ENCODE results near the gene USP28.

The USP28 gene

DNA sequence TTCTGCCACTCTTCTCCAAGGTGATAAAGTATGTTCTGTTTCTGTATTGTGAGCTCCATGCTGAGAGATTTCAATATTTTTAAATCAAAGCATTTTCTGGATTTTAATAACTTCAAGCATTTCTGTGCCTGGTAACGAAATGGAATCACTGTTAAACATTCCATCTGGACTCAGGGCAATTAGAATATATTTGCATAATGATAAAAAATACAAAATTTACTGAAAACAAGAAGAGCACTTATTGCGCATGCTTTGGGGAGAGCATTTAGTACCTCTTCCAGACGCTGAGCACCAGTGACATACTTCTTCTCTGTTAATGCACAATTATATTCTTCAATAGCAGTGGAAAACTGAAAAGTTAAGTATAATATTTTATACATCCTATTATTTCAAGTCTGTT lies 115.1 kb downstream of the USP28 start:
- no peak overlapping the region for H2AFZ ChIP-seq (ENCODE audit: low read depth)
- H4K20me1 ChIP-seq (ENCODE audit: insufficient read depth), result no peaks in the 10 kb centered on the region
- H3K4me2 ChIP-seq, result no peak overlapping the region
- no peaks in the 10 kb centered on the region for H3K4me1 ChIP-seq (ENCODE audit: low read depth, poor library complexity, severe bottlenecking)
- H3K4me3 ChIP-seq (IDR thresholded peaks at IDR 0.05; ENCODE audit: insufficient read depth, low read depth, low read length), result no peak overlapping the region
- no peak overlapping the region for H3K27ac ChIP-seq
- no peaks in the 10 kb centered on the region for H3K79me2 ChIP-seq (ENCODE audit: insufficient read depth, low read depth)
- H3K36me3 ChIP-seq (ENCODE audit: insufficient read depth), result no peaks in the 10 kb centered on the region
- TF ChIP-seq, protein P1, sequence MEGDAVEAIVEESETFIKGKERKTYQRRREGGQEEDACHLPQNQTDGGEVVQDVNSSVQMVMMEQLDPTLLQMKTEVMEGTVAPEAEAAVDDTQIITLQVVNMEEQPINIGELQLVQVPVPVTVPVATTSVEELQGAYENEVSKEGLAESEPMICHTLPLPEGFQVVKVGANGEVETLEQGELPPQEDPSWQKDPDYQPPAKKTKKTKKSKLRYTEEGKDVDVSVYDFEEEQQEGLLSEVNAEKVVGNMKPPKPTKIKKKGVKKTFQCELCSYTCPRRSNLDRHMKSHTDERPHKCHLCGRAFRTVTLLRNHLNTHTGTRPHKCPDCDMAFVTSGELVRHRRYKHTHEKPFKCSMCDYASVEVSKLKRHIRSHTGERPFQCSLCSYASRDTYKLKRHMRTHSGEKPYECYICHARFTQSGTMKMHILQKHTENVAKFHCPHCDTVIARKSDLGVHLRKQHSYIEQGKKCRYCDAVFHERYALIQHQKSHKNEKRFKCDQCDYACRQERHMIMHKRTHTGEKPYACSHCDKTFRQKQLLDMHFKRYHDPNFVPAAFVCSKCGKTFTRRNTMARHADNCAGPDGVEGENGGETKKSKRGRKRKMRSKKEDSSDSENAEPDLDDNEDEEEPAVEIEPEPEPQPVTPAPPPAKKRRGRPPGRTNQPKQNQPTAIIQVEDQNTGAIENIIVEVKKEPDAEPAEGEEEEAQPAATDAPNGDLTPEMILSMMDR (conservative IDR thresholded peaks at IDR 0.05; ENCODE audit: low read depth, low read length), result no peak
- H3K9ac ChIP-seq, result no peak overlapping the region
- no peaks in the 10 kb centered on the region for H3K27me3 ChIP-seq (ENCODE audit: insufficient read depth, low read depth)

DNA sequence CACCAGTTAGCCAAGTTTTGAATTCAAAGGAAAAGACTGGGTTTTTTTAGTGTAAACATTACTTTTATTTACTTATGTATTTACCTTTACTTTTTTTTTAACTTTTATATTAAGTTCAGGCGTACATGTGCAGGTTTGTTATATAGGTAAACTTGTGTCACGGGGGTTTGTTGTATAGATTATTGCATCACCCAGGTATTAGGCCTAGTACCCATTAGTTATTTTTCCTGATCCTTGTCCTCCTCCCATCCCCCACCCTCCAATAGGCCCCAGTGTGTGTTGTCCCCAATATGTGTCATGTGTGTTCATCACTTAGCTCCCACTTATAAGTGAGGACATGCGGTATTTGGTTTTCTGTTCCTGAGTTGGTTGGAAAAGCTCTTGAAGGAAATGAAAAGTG lies 122.4 kb downstream of the USP28 start:
- Histone ChIP-seq H3K4me2 (no peak overlapping the region), H3K9ac (no peak overlapping the region), H3K27me3 (ENCODE audit: insufficient read depth, low read depth) (no peaks in the 10 kb centered on the region), H3K36me3 (ENCODE audit: insufficient read depth) (no peaks in the 10 kb centered on the region), H3K27ac (no peak overlapping the region), H2AFZ (ENCODE audit: low read depth) (no peak overlapping the region), H4K20me1 (ENCODE audit: insufficient read depth) (no peaks in the 10 kb centered on the region), H3K4me1 (ENCODE audit: low read depth, poor library complexity, severe bottlenecking) (no peaks in the 10 kb centered on the region), H3K79me2 (ENCODE audit: insufficient read depth, low read depth) (no peaks in the 10 kb centered on the region), H3K4me3 (IDR thresholded peaks at IDR 0.05; ENCODE audit: insufficient read depth, low read depth, low read length) (no peak overlapping the region)
- TF ChIP-seq, protein P1 (conservative IDR thresholded peaks at IDR 0.05; ENCODE audit: low read depth, low read length), result no peak
